DMS53 (cell line): ENCODE measurements around the gene PEG3.

Experiments used
- DNase-seq: peaks from one replicate; lab custom pipeline; 2025; lab: John Stamatoyannopoulos, UW

Gene PEG3

GRCh38 chr19:56838909-56839651, 1.4 kb downstream of the PEG3 start:
- no peak for DNase-seq

DNA sequence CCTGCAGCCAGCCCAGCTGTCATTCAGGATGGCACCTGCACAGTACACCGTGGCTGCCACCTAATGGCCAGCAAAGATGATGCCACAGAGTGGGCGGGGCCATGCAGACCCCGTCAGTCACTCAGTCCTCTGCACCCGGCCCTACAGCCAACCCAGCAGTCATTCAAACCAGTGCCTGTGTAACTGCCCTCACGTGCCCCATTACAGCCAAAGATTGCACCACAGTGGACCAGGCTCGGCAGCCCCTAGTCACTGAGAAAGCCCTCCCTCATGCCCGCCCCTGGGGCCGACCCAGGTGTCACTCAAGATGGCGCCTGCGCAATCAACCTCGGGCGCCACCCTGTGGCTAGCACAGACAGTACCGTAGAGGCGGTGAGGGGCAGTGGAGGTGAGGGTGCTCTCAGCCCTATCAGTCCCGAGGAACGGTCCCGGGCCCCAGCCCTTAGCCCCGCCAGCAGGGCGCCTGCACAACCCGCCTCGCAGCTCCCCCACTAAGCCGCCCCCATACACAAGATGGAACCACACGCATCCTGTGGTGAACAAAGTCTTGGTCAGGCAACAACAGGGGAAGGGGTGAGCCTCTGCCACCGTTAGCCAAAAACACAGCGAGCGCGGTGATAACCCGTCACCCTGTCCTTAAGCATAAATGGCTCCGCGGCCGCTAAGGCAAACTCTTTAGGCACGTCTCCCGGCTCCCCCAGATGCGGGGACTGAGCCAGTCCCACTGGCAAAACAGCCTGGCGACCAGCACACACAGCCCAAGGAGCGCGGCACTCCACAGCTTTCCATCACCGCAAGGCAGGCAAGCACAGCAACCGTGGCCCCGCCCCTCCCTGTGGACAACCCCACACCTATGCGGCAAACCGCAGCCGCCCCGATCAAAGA, 2.3 kb downstream of the PEG3 start:
- no peak for DNase-seq

DNA sequence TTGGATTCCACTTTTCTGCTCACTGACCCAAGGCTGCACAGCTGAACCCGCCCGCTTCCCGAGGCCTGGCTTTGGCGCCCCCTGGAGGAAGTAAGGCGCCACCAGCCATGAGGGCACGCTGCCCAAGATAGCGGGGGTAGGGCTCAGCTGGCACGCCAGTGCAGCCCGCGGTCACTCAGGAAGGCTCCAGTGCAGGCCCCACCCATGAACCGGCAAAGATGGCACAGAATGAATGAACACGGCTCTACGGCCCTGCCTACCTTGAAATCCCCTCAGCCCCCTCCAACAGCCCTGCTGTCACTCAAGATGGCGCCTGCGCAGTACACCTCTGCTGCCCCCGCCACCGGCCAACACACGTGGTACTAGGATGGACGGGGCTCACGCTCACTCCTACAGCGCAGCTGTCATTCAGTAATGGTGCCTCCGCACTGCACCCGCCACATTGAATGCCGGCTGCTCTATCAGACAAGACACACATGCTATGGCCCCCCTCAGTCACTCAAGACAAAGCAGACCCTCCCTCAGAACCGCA, 3.0 kb downstream of the PEG3 start:
- no peak for DNase-seq

GRCh38 chr19:56837004-56837403, 3.5 kb downstream of the PEG3 start:
- DNase-seq: no peak

DNA sequence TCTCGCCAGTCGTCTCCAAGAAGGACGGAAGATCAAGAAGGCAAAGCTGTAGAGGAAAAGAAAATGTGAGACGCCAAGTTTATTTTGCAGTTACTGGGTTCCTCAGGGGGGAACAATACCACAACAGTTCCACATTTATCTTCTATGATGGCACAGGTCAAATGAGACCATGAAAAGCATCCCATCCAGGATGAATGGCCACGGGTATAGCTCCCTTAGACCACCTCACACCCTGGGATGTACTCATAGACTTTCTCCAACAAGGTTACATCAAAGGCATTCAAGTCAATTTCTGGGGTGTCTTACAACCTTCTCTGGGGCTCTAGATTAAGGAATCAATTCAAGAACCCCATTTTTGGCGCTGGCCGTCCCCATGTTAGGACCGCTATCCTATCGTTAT, 4.5 kb downstream of the PEG3 start:
- DNase-seq: no peak

- DNase-seq: no peak
These were observed 5.1 kb downstream of the PEG3 start for GRCh38 chr19:56835401-56835800.

- no peak for DNase-seq
These were observed 5.8 kb downstream of the PEG3 start for GRCh38 chr19:56834564-56835375.

DNA sequence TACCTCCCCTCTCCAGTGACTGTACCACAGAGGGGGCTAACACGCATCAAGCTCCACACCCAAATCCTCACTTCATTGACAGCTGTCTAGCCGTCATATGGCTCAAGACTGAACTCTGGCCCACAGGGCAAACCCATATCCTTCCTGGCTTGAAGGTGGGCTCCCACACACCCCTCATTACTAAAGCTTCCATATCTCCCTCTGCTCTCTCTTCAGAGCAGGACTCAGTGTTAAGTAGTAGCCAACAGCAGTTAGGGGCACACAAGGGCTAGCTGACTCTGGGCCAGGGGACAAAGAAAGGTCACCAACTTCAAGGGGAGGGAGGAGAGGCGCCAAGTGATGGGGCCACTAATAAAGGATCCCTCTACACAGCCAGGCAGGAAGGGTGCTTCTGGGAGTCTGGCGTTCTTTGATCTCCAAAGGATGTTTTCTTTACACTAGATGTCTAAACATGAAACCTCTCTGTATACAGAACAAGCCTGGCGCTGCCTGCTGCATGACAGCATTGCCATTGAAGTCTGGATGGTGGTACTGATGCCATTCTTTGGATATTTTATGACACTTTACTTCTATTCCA, 8.1 kb downstream of the PEG3 start:
- DNase-seq: no peak

- no peak for DNase-seq
These were observed 9.3 kb downstream of the PEG3 start for GRCh38 chr19:56831255-56831654.

DNA sequence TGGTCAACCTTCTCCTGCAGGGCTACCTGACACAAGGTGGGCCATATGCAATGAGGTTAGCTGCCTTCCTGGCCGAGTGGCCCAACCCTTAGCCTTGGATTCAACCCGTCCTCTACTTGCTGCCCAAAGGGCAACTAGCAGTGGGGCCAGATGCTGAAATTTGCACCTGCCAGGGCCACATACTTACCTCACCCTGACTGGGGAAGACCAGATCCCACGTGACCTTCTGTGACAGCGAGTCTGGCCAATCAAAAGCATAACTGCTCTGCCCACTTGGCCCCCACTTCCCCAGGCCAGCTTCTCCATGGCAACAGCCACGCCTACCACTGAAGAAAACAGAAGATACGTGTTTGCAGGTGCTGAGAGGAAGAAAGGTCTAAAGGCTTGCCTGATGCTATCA, 10.9 kb downstream of the PEG3 start:
- no peak for DNase-seq

- no peak for DNase-seq
These were observed 12.8 kb downstream of the PEG3 start for GRCh38 chr19:56827708-56828107.

- no peak for DNase-seq
These were observed 16.6 kb downstream of the PEG3 start for GRCh38 chr19:56823956-56824355.

DNA sequence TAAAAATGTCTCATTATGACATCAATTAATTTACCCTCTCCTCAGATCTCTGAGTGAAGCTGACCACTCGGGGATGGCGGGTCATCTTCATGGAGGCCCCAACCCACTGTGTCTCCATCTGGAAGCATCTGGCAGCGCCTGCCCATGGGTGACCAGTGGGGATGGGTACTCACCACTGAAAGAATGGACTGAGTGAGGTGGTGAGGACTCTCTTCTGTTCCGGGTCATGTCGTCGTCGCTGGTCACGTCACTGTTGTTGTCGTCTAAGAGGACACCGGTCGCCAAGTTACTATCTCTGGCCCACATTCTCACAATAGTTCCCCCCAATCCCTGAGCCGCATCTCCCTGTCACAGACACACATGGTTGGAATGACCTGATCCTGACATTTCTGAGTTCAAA, 17.1 kb downstream of the PEG3 start:
- DNase-seq: no peak

- no peak for DNase-seq
These were observed 17.8 kb downstream of the PEG3 start for GRCh38 chr19:56822755-56823154.

- no peak for DNase-seq
These were observed 18.9 kb downstream of the PEG3 start for GRCh38 chr19:56821675-56822074.

DNA sequence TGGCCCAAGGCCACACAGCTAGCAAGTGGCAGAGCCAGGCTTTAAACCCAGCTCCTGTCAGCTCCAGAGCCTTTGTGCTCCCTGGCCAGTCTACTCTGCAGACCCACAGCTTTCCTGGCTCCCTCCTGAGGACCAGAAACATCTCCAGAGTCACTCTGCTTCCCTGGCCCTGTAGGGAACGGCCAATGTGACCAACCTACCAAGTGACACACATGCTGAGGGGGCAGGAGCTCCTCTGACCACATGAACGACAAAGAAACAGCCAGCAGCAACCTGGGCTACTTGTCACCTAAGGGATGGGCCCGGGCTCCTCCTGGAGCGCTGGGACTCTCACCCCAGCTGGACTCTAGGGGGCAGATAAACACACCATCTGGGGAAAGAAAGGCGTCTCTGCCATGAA, 19.3 kb downstream of the PEG3 start:
- no peak for DNase-seq

GRCh38 chr19:56819166-56819565, 21.4 kb downstream of the PEG3 start:
- DNase-seq: no peak

GRCh38 chr19:56814656-56815055, 25.9 kb downstream of the PEG3 start:
- DNase-seq: no peak

GRCh38 chr19:56813531-56813930, 27.0 kb downstream of the PEG3 start:
- DNase-seq: no peak

- DNase-seq: no peak
These were observed 29.0 kb downstream of the PEG3 start for GRCh38 chr19:56811480-56811879.

- DNase-seq: no peak
These were observed 30.3 kb downstream of the PEG3 start for GRCh38 chr19:56810260-56810659.
